ENCODE results near the gene RPL21.

DNA sequence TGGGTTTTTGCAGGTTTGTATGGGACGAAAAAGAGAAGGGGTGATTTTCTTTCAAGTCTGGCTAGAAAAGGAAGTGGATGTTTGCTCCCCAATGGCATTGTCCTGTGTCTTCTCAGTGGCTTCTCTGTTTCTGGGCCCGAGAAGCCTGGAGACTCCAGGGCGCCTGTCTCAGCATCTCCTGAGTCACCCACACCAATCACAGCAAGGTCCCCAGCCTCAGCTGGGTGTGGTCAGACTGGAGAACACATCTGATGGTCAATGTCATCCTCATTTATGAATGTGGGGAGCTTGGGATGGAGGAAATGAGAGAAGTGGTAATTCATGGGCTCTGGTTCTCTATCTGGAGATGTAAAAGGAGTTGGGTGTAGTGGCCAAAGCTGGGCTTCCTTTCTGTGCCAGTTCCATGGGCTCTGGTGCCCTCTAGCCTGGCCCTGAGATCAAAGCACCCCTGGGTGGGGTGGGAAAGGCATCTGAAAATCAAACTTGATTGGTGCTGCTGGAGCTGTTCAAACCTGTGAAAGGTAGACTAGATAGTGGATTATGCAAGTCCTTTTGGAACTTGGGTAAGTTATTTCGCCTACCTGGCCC is 32.6 kb downstream of the RPL21 start:
- no peak for TF ChIP-seq POLR2A (IDR thresholded peaks at IDR 0.05)
- TF ChIP-seq, protein P1, sequence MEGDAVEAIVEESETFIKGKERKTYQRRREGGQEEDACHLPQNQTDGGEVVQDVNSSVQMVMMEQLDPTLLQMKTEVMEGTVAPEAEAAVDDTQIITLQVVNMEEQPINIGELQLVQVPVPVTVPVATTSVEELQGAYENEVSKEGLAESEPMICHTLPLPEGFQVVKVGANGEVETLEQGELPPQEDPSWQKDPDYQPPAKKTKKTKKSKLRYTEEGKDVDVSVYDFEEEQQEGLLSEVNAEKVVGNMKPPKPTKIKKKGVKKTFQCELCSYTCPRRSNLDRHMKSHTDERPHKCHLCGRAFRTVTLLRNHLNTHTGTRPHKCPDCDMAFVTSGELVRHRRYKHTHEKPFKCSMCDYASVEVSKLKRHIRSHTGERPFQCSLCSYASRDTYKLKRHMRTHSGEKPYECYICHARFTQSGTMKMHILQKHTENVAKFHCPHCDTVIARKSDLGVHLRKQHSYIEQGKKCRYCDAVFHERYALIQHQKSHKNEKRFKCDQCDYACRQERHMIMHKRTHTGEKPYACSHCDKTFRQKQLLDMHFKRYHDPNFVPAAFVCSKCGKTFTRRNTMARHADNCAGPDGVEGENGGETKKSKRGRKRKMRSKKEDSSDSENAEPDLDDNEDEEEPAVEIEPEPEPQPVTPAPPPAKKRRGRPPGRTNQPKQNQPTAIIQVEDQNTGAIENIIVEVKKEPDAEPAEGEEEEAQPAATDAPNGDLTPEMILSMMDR (IDR thresholded peaks at IDR 0.05) = peak in 3 of 6 experiments; percentile 41 to 45 (median 43)
